B cell (primary cell): Measurements from ENCODE around the gene SNED1. TPM values are rescaled to one million over a fixed set of nuclear protein-coding genes. Genes with fewer than 3 reads are reported as not detected.
"Not testable (repeated sequence)": the region's sequence is repeated elsewhere in the genome, so short reads cannot be mapped to it uniquely, and the experiment has no call there.

Experiments used
- ATAC-seq: fragments of 200-7000 bp; cut with Tn5 transposase; one replicate; pipeline ENCODE4 v1.10.0; 2021; ENCODE audit warnings: low read depth, mild to moderate bottlenecking, moderate number of reproducible peaks, moderate library complexity
- CTCF ChIA-PET: fragments of 350-600 bp; sonication (Branson Sonifier 250); formaldehyde crosslinking; loops from one replicate; lab custom pipeline; 2021; ENCODE audit warnings: antibody characterized with exemption, inconsistent platforms; lab: Charles Lee
- POLR2A ChIA-PET: fragments of 350-600 bp; sonication (Branson Sonifier 250); formaldehyde crosslinking; loops from one replicate; lab custom pipeline; 2021; ENCODE audit warnings: antibody characterized with exemption; lab: Charles Lee
- DNase-seq: peaks from one replicate; pipeline ENCODE4 v3.0.0; 2013
- H2AFZ ChIP-seq: 2 replicates; pipeline ENCODE4 v1.6.1; 2012; ENCODE audit warnings: mild to moderate bottlenecking, low read depth, low read length; ENCODE audit not compliant: insufficient read depth, poor library complexity, severe bottlenecking
- H3K27ac ChIP-seq, 2 donors: 1 replicate in 1 of 2; 2 replicates in 1 of 2; pipeline ENCODE4 v1.5.1; 2012 to 2013; ENCODE audit warnings: low read length in 2 of 2, mild to moderate bottlenecking in 2 of 2, moderate library complexity in 1 of 2
- H3K27me3 ChIP-seq, 4 experiments: fragments of 200-600 bp in 1 of 4; sonication (generic) in 1 of 4; replicated peaks in 1 of 4; 1 replicate in 2 of 4; 2 replicates in 2 of 4; pipeline versions ENCODE4 v1.6.1 to v1.7.0; 2013 to 2016; ENCODE audit warnings: low read length in 3 of 4, mild to moderate bottlenecking in 2 of 4, mixed read lengths in 1 of 4, moderate library complexity in 1 of 4; ENCODE audit not compliant: insufficient read depth in 4 of 4, control insufficient read depth in 3 of 4; ENCODE audit errors: control extremely low read depth in 1 of 4
- H3K36me3 ChIP-seq, 2 experiments: replicated peaks in 1 of 2; 1 replicate in 1 of 2; 2 replicates in 1 of 2; pipeline versions ENCODE4 v1.6.1 to v1.7.1; 2013; ENCODE audit warnings: low read length in 1 of 2; ENCODE audit not compliant: insufficient read depth in 2 of 2, control insufficient read depth in 1 of 2; ENCODE audit errors: control extremely low read depth in 1 of 2, extremely low read depth in 1 of 2
- H3K4me1 ChIP-seq, 2 donors: fragments of 200-600 bp in 1 of 2; sonication (generic) in 1 of 2; 1 replicate in 1 of 2; 2 replicates in 1 of 2; pipeline versions ENCODE4 v1.5.1 to v1.6.1; 2013 to 2017; ENCODE audit warnings: low read length in 2 of 2; ENCODE audit not compliant: control insufficient read depth in 2 of 2, insufficient read depth in 2 of 2
- H3K4me2 ChIP-seq: replicated peaks from 2 replicates; pipeline ENCODE3; 2012; ENCODE audit warnings: mild to moderate bottlenecking, low read depth, low read length; ENCODE audit not compliant: poor library complexity, severe bottlenecking
- H3K4me3 ChIP-seq, 5 experiments: fragments of 200-600 bp in 1 of 5; sonication (generic) in 1 of 5; 1 replicate in 3 of 5; 2 replicates in 2 of 5; pipeline versions ENCODE4 v1.5.1 to v1.7.0; 2011 to 2016; ENCODE audit warnings: low read length in 4 of 5, mild to moderate bottlenecking in 4 of 5, low read depth in 2 of 5, control low read depth in 1 of 5, moderate library complexity in 1 of 5; ENCODE audit not compliant: insufficient read depth in 1 of 5; ENCODE audit errors: control extremely low read depth in 1 of 5, extremely low read depth in 1 of 5
- H3K79me2 ChIP-seq: fragments of 200-600 bp; sonication (generic); one replicate; pipeline ENCODE4 v1.6.0; 2016; ENCODE audit warnings: low read length; ENCODE audit not compliant: control insufficient read depth, insufficient read depth
- H3K9ac ChIP-seq: fragments of 200-600 bp; sonication (generic); 2 replicates; pipeline ENCODE4 v1.6.1; 2017; ENCODE audit warnings: mild to moderate bottlenecking, low read length, moderate library complexity
- H3K9me3 ChIP-seq, 3 donors: one replicate each; pipeline versions ENCODE4 v1.6.1 to v1.7.1; 2013; ENCODE audit warnings: low read length in 2 of 3; ENCODE audit not compliant: control insufficient read depth in 2 of 3, insufficient read depth in 1 of 3; ENCODE audit errors: control extremely low read depth in 1 of 3
- H4K20me1 ChIP-seq: 2 replicates; pipeline ENCODE4 v1.6.0; 2012; ENCODE audit warnings: mild to moderate bottlenecking, low read length; ENCODE audit not compliant: insufficient read depth, control insufficient read depth, poor library complexity, severe bottlenecking
- H3K27ac Mint-ChIP-seq: one replicate; pipeline ENCODE4 v1.8.0; 2021; ENCODE audit warnings: mixed read lengths
- H3K27me3 Mint-ChIP-seq: one replicate; pipeline ENCODE4 v1.8.0; 2021; ENCODE audit warnings: mixed read lengths
- H3K4me1 Mint-ChIP-seq: one replicate; pipeline ENCODE4 v1.8.0; 2021; ENCODE audit warnings: mixed read lengths
- H3K4me3 Mint-ChIP-seq: one replicate; pipeline ENCODE4 v1.8.0; 2021; ENCODE audit warnings: mixed read lengths
- H3K9me3 Mint-ChIP-seq: one replicate; pipeline ENCODE4 v1.8.0; 2022; ENCODE audit warnings: mixed read lengths; ENCODE audit not compliant: insufficient read depth
- CTCF ChIP-seq: fragments of 200-600 bp; IDR thresholded peaks from one replicate; pipeline ENCODE4 v1.8.0; 2022; ENCODE audit warnings: antibody characterized with exemption, mild to moderate bottlenecking
- EZH2 ChIP-seq: IDR thresholded peaks from 2 replicates; pipeline ENCODE4 v1.6.1; 2012; ENCODE audit warnings: borderline replicate concordance, low read depth, mild to moderate bottlenecking, moderate library complexity, low read length; ENCODE audit not compliant: insufficient read depth, poor library complexity, severe bottlenecking
- WGBS: methylation state at CpG from one replicate; pipeline ENCODE4 v1.1.5; 2013; ENCODE audit warnings: missing lambda C conversion rate; ENCODE audit not compliant: insufficient coverage; 5-methylcytosine and 5-hydroxymethylcytosine counted together
- intact Hi-C: fragments of 100-400 bp; cut with micrococcal nuclease; formaldehyde crosslinking; loops from one replicate; pipeline ENCODE4 v1.10.0; 2022
- polyA plus RNA-seq: library from polyadenylated mRNA; depleted of rRNA; stranded (reverse); fragments of >200 nt; gene quantifications from 2 replicates; pipeline ENCODE4 v1.2.3, GENCODE V29; 2012
- total RNA-seq, 2 donors: library from RNA; stranded (reverse); fragments of 120-200 nt in 1 of 2; gene quantifications; 1 replicate in 1 of 2; 2 replicates in 1 of 2; pipeline versions ENCODE4 v1.2.3 to v1.2.4, GENCODE V29; 2013 to 2022

The SNED1 gene
- total and polyA plus RNA-seq, 2 donors (not counting 1 experiment from before 2014, with no cell fraction given) = 25.5 to 336 TPM

DNA sequence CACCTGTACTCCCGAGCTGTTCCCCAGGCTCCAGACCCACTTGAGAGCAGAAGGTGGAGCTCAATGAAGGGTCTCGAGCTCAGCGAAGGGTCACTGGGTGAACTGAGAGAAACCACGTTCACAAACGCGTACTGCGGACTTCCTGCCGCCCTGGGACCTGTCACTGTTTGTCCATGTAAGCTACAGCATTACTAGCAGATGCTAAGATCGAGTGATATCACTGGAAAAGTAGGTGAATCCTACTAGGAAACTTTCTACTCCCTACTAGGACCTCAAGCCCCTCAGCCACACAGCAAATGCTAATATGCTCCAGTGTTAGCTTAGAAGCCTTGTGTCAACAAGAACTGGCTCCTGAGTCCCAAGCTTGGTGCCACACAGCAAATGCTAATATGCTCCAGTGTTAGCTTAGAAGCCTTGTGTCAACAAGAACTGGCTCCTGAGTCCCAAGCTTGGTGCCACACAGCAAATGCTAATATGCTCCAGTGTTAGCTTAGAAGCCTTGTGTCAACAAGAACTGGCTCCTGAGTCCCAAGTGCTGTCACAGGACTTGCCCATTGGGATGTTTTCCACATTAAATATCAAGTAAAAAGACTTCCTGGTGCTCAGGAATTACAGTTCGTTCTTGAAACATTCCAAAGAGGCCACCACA lies 94.8 kb downstream of the SNED1 start:
- DNase-seq, H3K27me3 Mint-ChIP-seq, H2AFZ ChIP-seq, H3K27ac ChIP-seq, intact Hi-C loops, H3K9me3 Mint-ChIP-seq, ATAC-seq, H3K9ac ChIP-seq, H3K4me3 Mint-ChIP-seq, H3K27ac Mint-ChIP-seq, H3K4me3 ChIP-seq, H3K4me2 ChIP-seq, H3K9me3 ChIP-seq, H3K27me3 ChIP-seq: not testable (repeated sequence)
- peaks cover 18 to 29% of the 10 kb centered on the region in 2 donors for H3K4me1 ChIP-seq
- ChIA-PET POLR2A (interaction anchor here (0.6 to 1.0 kb wide), 3 partner anchors 10 to 73 kb away, joined by 3 read pairs; no protein-coding TSS in a partner anchor), CTCF (interaction anchor here (0.9 to 2.8 kb wide), 2 partner anchors 15 to 56 kb away, joined by 4 to 13 read pairs; partner anchors contain the start of gene PASK)
- peaks cover 27% of the 10 kb centered on the region for H3K79me2 ChIP-seq
- peaks cover 47% of the 10 kb centered on the region for H4K20me1 ChIP-seq
- peaks cover 37% of the 10 kb centered on the region for H3K4me1 Mint-ChIP-seq
- WGBS = 85% methylated on average over 8 of the region's 10 CpGs
- peaks cover 28 to 93% of the 10 kb centered on the region in 2 experiments for H3K36me3 ChIP-seq

GRCh38 chr2:241094172-241094571 lies 95.8 kb downstream of the SNED1 start:
- Histone ChIP-seq H3K27ac (no peak overlapping the region), H3K9me3 (no peaks in the 10 kb centered on the region), H3K9ac (no peak overlapping the region), H4K20me1 (peaks cover 56% of the 10 kb centered on the region), H3K4me3 (no peak overlapping the region), H3K4me1 (peaks cover 23 to 36% of the 10 kb centered on the region in 2 donors), H3K36me3 (peaks cover 32 to 93% of the 10 kb centered on the region in 2 experiments), H2AFZ (no peak overlapping the region), H3K79me2 (peaks cover 34% of the 10 kb centered on the region), H3K27me3 (no peaks in the 10 kb centered on the region), H3K4me2 (no peak overlapping the region)
- peaks cover 39% of the 10 kb centered on the region for H3K4me1 Mint-ChIP-seq
- DNase-seq (no peak), ATAC-seq (no peak)
- no peaks in the 10 kb centered on the region for H3K27me3 Mint-ChIP-seq
- WGBS = 97% methylated on average over 3 of the region's 7 CpGs
- intact Hi-C loops = no loop called here
- CTCF ChIA-PET = interaction anchor here (2.8 to 2.9 kb wide), 2 partner anchors 16 to 57 kb away, joined by 11 to 13 read pairs; partner anchors contain the start of gene PPP1R7
- no peaks in the 10 kb centered on the region for H3K9me3 Mint-ChIP-seq
- H3K27ac Mint-ChIP-seq = peak overlapping the region; percentile 15
- POLR2A ChIA-PET = interaction anchor here (0.6 kb wide), 1 partner anchor 10 kb away, joined by 4 read pairs; no protein-coding TSS in a partner anchor
- no peak overlapping the region for H3K4me3 Mint-ChIP-seq
- TF ChIP-seq EZH2 = no peak
- TF ChIP-seq CTCF = no peak
